Measurements from ENCODE around the gene GRK7.

GRK7 gene

DNA sequence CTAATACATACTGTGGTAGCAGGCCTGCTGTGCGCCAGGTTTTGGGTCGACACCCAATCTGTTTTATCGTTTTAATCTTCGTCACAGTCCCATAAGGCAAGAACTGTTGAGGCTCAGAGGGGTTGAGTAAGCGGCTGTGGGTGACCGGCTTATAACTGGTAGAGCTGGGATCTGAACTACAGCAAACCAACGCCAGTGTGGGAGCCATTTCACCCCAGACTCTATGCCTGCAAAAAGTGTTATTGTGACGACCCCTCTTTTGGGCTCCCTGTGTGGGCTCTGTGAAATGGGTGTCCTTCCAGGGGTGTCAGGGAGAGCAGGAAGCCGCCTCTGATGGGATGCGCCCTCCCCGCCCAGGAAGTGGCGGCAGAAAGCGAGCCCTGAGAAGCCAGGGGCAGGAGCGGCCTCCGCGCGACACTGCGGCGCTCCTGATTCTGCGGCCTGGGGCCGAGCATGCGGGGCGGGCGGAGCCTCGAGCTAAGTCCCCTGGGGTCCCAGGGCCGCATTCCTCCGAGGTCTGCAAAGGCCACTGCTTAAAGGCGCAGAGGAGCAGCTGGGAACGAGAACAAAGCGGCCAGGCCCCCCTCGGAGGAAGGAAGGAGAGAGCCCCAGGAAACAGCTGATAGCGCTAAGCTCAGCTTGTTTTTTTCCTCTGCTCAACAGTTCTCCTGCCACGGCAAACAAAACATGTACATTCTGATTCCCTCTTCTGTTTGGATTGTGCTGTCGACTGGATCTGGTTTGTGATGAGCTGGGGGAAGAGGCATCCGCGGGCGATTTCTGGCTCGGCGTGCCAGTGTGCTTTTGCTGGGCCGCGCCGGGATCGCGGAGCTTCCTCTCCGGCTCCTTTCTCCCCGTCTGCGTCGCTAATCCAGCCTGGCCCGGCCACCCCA is 33.9 kb downstream of the GRK7 start:
- TF ChIP-seq, protein P1, sequence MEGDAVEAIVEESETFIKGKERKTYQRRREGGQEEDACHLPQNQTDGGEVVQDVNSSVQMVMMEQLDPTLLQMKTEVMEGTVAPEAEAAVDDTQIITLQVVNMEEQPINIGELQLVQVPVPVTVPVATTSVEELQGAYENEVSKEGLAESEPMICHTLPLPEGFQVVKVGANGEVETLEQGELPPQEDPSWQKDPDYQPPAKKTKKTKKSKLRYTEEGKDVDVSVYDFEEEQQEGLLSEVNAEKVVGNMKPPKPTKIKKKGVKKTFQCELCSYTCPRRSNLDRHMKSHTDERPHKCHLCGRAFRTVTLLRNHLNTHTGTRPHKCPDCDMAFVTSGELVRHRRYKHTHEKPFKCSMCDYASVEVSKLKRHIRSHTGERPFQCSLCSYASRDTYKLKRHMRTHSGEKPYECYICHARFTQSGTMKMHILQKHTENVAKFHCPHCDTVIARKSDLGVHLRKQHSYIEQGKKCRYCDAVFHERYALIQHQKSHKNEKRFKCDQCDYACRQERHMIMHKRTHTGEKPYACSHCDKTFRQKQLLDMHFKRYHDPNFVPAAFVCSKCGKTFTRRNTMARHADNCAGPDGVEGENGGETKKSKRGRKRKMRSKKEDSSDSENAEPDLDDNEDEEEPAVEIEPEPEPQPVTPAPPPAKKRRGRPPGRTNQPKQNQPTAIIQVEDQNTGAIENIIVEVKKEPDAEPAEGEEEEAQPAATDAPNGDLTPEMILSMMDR (IDR thresholded peaks at IDR 0.05) = no peak

DNA sequence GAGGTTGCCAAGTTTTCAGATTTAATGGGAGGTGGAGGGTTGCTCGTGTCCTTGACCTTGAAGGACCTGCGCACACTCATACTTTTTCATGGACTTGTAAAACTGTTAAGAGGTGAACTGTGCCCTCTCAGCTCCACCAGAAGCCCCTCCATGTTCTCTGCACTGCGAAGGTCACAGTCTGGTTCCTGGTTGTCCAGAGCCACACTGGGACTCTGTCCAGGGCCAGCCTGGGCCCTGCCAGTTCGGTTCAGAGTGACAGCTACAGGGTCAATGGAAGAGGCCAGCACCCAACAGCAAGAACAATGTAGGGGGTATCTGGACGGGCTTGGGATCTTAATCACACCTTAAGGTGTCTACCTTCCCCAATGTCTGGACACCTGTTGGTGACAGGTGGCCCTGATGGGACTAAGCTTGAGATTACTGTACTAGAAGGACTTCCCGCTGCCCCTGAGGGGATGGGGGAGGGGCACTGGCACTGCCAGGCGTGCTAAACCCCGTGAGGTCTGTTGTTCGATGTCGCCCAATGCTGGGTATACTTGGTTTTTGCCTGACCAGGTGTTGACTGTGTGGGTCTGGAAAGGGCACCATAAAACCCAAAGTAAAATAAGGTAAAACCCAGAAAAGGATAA is 34.7 kb downstream of the GRK7 start:
- TF ChIP-seq, protein P1 (IDR thresholded peaks at IDR 0.05) = no peak

DNA sequence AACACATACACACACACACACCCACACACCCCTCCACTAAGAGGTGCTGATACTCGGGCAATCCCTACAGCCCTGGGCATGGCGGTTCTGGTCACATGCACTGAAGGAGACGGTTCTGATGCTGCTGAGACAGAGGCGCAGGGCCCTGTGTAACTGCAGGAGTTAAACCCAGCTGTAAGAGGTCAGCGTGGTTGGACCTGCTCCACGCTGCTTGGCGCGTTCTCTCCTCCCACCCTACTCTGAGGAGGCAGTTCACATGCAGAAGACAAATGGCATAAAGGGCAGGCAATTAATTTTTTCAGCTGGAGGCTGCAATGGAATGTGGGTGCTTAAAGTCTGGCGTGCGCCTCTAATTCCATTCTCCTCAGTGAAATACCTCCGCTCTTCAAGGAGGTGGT is 35.2 kb downstream of the GRK7 start:
- TF ChIP-seq, protein P1 (IDR thresholded peaks at IDR 0.05) = no peak

DNA sequence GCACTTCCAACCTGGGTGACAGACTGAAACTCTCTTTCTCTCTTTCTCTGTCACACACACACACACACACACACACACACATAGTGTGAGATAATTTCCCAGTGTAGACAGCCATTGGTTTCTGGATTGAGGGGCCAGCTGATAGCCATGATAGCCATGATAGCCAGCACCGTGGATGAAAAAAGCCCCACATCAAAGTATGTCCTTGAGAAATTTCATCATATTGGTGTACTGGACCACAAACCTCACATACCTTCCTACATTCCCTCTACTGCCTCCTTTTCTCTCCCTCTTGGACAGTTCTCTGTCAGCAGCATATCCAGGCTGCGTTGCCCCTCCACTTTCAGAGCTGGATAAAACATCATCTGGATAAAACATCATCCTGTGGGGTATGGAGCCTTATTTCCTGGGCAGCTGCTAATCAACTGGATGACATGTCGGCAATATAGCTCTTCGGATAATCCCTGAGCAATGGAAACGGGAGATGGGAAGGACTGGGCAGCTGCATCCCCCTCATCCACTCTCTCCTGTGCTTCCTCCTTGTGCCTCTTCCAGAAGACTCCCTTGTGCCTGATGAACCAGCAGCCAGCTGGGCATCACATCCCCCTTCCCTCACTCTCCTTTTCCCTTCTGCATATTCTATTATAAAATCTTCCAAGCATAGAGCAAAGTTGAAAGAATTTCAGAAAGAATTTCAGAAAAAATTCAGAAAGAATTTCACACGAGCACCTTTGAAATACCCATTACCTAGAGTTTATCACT is 39.3 kb downstream of the GRK7 start:
- TF ChIP-seq, protein P1 (IDR thresholded peaks at IDR 0.05) = no peak

DNA sequence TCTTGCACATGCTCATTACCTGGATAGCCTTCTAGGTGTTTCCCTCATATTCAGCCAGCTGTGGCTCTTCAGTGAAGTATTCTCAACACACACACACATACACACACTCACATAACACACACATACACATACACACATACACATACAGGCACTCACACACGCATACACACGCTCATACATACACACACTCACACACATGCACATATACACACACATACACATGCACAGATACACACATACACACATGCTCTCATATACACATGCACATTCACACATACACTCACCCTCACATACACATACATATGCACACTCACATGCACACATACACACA is 41.2 kb downstream of the GRK7 start:
- TF ChIP-seq, protein P1 (IDR thresholded peaks at IDR 0.05) = no peak

DNA sequence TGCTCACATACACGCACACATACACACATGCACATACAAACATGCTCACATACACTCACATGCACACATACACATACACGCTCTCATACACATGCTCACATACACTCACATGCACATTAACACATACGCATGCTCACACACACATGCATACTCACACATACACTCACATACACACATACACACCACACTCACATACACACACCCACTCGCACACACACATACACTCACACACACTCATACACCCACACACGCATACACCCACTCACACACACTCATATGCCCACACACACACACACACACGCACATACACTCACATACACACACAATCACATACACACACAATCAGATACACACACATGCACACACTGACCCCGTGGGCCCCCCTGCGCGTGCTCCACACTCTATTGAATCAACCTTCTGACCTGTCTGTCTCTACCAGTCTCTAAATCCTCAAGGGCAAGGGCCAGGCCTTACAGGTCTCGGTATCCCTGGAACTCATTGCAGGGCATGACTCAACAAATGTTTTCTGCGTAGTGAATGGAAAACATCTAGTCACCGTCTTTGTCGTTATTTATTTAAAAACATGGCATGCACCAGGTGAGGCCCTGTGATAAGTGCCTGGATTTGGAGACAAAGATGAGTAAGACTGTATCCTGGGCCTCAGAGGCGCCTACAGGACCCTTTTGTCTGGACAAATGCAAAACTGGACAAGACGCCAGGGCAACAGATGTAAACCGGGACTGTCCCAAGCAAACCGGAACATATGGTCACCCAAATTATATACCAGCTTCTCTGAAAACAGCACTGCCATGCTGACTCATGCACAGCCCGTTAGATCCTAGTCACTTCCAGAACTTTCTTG is 41.8 kb downstream of the GRK7 start:
- TF ChIP-seq, protein P1 (IDR thresholded peaks at IDR 0.05) = no peak
